ENCODE measurements around the gene PLPP6.

The PLPP6 gene

DNA sequence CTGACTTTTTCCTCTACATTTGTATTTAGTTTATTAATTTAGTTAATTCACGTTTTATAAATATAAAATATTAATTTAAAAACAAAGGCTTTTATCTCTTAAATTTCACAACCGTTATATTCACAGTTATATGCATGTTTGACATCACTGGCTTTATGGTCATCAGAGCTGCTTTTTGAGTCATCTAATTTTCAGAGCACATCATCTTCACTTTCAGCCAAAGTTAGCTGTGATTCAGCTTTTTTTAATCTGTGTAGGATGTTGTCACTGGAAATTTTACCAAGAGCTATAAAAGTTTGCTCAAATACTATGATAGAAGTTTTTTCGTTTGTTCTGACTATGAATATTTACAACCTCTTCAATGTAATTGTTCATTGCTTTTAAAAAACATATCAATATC lies 29.7 kb downstream of the PLPP6 start:
- no peak for DNase-seq

GRCh38 chr9:4700091-4700490 lies 38.0 kb downstream of the PLPP6 start:
- DNase-seq = no peak

DNA sequence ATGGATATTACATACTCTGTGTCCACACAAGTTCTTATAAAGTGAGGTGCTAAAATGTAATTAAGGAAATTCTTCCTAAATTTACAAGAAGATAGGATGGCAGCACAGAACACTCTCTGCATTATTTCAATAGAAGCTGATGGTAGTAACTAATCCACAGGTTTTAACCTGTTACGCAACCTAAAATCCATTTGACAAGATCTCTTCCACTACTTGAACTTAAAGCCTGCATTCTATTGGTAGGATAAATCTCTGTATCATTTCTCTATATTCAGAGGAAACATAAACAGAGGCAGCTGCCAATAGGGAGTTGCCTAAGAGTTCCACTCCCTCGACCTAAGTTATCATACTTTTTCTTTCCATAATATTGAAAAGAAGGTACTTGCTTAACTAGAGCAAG lies 38.8 kb downstream of the PLPP6 start:
- DNase-seq = no peak

GRCh38 chr9:4701526-4701925 lies 39.4 kb downstream of the PLPP6 start:
- no peak for DNase-seq

GRCh38 chr9:4704129-4704528 lies 42.0 kb downstream of the PLPP6 start:
- no peak for DNase-seq

DNA sequence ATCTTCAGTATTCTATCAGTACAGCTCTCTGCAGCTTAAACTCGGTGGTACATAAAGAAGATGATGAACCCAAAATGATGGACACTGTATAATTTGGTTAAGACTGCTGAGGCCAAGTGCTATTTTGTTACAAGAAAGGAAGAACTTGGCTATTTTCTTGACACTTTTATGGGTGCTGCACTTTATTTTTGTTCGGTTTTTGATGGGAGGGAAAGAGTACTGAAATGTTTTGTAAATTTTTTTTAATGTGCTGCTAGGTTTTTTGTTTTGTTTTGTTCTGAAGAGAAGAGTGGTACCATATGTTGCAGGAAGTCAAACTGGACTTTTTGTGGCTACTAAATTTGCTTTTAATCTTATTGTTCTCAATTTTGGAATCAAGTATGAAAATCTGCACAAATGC lies 43.9 kb downstream of the PLPP6 start:
- no peak for DNase-seq

GRCh38 chr9:4706971-4707622 lies 45.0 kb downstream of the PLPP6 start:
- no peak for DNase-seq

GRCh38 chr9:4709380-4709779 lies 47.3 kb downstream of the PLPP6 start:
- DNase-seq = no peak

DNA sequence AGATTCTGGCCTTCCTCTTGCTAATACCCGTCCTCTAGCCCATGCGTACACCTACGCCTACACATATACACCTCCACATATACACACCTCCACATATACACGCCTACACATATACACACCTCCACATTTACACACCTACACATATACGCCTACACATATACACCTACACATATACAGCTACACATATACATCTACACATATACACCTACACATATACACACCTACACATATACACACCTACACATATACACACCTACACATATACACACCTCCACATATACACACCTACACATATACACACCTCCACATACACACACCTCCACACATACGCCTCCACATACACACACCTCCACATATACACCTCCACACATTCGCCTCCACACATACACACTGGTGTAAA lies 51.8 kb downstream of the PLPP6 start:
- DNase-seq = peak in 1 of 56 donors; percentile 17

DNA sequence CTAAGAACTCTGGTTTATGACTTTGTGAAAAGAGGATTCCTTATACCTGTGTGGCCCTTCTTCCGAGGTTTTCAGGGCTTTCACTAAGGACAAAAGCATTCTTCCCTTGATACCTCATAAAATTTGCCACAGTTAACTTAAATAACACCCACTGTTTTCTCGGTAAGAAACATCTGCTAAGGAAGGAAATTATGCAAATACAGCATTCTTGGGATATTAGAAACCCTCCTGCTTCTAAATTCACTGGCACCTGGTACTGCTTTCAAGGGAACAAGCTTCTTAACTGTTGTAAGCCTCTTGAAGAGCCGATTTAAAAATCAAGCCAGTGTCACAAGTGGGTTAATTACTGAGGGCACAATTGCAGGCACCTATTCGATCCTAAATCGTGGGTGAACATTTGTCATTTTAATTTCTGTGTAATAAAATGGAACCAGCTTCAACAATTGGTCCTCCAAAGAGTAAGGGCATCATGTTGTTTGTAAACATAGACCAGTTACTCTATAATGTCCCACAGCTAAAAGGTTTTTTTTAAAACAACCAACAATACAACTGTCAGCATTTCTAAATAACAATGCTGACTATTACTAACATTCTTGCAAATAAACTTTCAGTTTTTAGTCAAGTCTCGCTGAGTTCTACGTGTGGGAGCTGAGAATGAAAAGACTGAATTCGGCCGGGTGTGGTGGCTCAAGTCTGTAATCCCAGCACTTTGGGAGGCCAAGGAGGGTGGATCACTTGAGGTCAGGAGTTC lies 52.3 kb downstream of the PLPP6 start:
- no peak for DNase-seq

Measured in amygdala (tissue), 56 donors.